ENCODE data around the gene SERTAD4.

Gene SERTAD4

GRCh38 chr1:210288116-210288515, 55.5 kb downstream of the SERTAD4 start:
- Histone ChIP-seq H3K4me3 (ENCODE audit: low read length) (no peak overlapping the region), H2AFZ (ENCODE audit: low read depth, low read length) (no peak overlapping the region), H3K9me3 (ENCODE audit: low read length) (no peaks in the 10 kb centered on the region), H3K36me3 (ENCODE audit: insufficient read depth, low read length) (no peaks in the 10 kb centered on the region), H3K27me3 (ENCODE audit: insufficient read depth, low read length) (peaks cover 34% of the 10 kb centered on the region), H3K4me1 (ENCODE audit: insufficient read depth, low read length) (peaks cover 5% of the 10 kb centered on the region)

DNA sequence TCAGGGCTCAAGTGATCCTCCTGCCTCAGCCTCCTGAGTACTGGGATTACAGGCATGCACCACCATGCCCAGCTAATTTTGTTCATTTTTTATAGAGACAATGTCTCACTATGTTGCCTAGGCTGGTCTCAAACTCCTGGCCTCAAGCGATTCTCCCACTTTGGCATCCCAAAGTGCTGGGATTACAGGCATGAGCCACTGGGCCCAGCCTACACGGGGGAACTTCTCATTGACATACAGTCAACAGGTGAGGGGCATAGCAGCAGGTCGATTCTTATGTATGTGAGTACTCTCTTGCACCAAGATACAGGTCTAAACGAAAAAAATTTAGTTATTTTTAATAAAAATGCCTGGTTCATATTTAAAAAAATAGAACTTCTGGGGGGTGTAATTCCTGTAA, 56.7 kb downstream of the SERTAD4 start:
- H3K27me3 ChIP-seq (ENCODE audit: insufficient read depth, low read length) = peaks cover 40% of the 10 kb centered on the region
- H2AFZ ChIP-seq (ENCODE audit: low read depth, low read length) = no peak overlapping the region

GRCh38 chr1:210291081-210291764, 58.6 kb downstream of the SERTAD4 start:
- no peak overlapping the region for H3K4me3 ChIP-seq (ENCODE audit: low read length)
- H3K4me1 ChIP-seq (ENCODE audit: insufficient read depth, low read length) = peaks cover 13% of the 10 kb centered on the region
- no peaks in the 10 kb centered on the region for H3K36me3 ChIP-seq (ENCODE audit: insufficient read depth, low read length)
- no peaks in the 10 kb centered on the region for H3K9me3 ChIP-seq (ENCODE audit: low read length)
- H3K27me3 ChIP-seq (ENCODE audit: insufficient read depth, low read length) = peaks cover 45% of the 10 kb centered on the region
- H2AFZ ChIP-seq (ENCODE audit: low read depth, low read length) = no peak overlapping the region

More for the DNA sequence above, 56.7 kb downstream of the SERTAD4 start:
- Histone ChIP-seq H3K9me3 (ENCODE audit: low read length) (no peaks in the 10 kb centered on the region), H3K4me3 (ENCODE audit: low read length) (no peak overlapping the region), H3K36me3 (ENCODE audit: insufficient read depth, low read length) (no peaks in the 10 kb centered on the region), H3K4me1 (ENCODE audit: insufficient read depth, low read length) (peaks cover 5% of the 10 kb centered on the region)

GRCh38 chr1:210291786-210292230, 59.2 kb downstream of the SERTAD4 start:
- no peaks in the 10 kb centered on the region for H3K9me3 ChIP-seq (ENCODE audit: low read length)
- H3K4me3 ChIP-seq (ENCODE audit: low read length) = peak overlapping the region; percentile 25
- H2AFZ ChIP-seq (ENCODE audit: low read depth, low read length) = no peak overlapping the region
- peaks cover 48% of the 10 kb centered on the region for H3K27me3 ChIP-seq (ENCODE audit: insufficient read depth, low read length)
- peaks cover 13% of the 10 kb centered on the region for H3K4me1 ChIP-seq (ENCODE audit: insufficient read depth, low read length)
- H3K36me3 ChIP-seq (ENCODE audit: insufficient read depth, low read length) = no peaks in the 10 kb centered on the region

DNA sequence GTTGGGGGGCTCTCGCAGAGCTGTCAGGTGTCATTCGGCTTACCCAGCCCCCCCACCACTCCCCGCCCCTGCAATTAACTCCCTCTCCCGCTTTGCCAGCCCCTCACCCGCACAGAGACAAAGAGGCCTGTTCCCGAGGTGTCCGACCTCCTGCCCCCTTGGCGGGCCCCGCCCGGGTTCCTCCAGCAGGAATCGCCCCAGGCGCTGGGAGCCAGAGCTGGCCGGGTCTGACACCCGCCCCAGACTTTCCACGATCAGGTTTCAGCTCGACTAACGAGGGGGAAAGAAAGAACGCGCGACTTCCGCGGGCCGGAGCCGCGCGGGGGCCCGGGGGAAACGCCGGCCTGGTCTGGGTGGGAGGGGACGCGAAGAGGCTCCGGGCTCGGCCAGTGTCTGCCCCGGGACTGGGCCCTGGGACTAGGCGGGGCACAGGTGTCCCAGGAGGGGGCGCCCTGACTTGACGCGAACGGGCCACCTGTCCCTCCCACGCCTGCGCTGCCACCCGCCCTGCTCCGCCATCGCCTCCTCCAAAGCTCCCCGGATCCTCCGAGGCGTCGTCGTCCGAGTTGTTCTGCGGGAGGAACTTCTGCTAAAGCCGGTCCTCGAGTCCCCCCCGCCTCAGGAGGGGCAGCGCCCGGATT, 59.8 kb downstream of the SERTAD4 start:
- Histone ChIP-seq H3K36me3 (ENCODE audit: insufficient read depth, low read length) (no peaks in the 10 kb centered on the region), H2AFZ (ENCODE audit: low read depth, low read length) (no peak overlapping the region), H3K27me3 (ENCODE audit: insufficient read depth, low read length) (peaks cover 50% of the 10 kb centered on the region), H3K4me3 (ENCODE audit: low read length) (peak overlapping the region; percentile 25), H3K4me1 (ENCODE audit: insufficient read depth, low read length) (peaks cover 13% of the 10 kb centered on the region), H3K9me3 (ENCODE audit: low read length) (no peaks in the 10 kb centered on the region)

GRCh38 chr1:210293171-210293607, 60.6 kb downstream of the SERTAD4 start:
- Histone ChIP-seq H3K9me3 (ENCODE audit: low read length) (no peaks in the 10 kb centered on the region), H3K36me3 (ENCODE audit: insufficient read depth, low read length) (no peaks in the 10 kb centered on the region), H3K4me1 (ENCODE audit: insufficient read depth, low read length) (peaks cover 13% of the 10 kb centered on the region), H3K27me3 (ENCODE audit: insufficient read depth, low read length) (peaks cover 48% of the 10 kb centered on the region), H2AFZ (ENCODE audit: low read depth, low read length) (no peak overlapping the region), H3K4me3 (ENCODE audit: low read length) (no peak overlapping the region)

DNA sequence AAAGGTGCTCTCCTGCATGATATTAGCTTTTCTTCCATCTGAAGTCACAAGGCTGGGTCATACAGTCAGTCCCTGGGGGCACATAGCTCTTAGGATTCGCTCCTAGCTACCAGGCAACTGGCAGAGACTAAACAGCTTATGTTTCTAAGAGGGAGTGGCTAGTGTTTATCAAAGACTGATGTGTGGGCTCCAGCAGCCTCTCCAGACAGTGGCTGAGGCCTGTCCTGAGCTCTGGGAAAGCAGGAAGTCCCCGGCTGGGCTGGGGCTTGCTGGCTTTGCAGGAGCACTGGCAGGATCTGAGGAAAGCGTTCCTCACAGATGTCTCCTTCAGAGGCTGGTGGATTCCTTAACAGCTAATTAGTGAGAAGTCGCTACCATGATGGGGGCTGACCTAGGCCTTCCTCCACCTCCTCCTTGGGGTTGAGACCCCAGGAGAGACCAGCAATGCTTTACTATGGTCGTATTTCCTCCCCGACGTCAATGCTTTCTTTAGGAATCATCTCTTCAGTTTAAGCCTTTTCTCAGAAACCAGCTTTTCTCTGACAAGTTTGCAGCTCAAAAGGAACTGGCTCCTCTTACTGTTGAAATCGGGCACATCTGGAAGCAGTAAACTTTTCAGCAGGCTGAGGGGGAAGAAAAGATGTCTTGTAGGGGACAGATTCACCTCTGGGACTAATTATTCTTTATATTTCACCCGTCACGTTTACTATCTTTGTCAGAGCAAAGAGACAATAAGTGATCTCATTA, 62.6 kb downstream of the SERTAD4 start:
- no peaks in the 10 kb centered on the region for H3K9me3 ChIP-seq (ENCODE audit: low read length)
- peaks cover 19% of the 10 kb centered on the region for H3K4me1 ChIP-seq (ENCODE audit: insufficient read depth, low read length)
- no peak overlapping the region for H3K4me3 ChIP-seq (ENCODE audit: low read length)

More for the DNA sequence above, 62.6 kb downstream of the SERTAD4 start:
- peaks cover 39% of the 10 kb centered on the region for H3K27me3 ChIP-seq (ENCODE audit: insufficient read depth, low read length)
- no peaks in the 10 kb centered on the region for H3K36me3 ChIP-seq (ENCODE audit: insufficient read depth, low read length)
- no peak overlapping the region for H2AFZ ChIP-seq (ENCODE audit: low read depth, low read length)

Measured in neuron (in vitro differentiated cells).